Stimulated activated CD8-positive, alpha-beta memory T cell treated with anti-CD3 and anti-CD28 coated beads, Interleukin-4, amount 100 ng/mL, for 4 hours (primary cell): ENCODE results near the gene SEMA5A.

Experiments used
- DNase-seq, 2 donors: peaks; one replicate each; pipeline ENCODE4 v3.0.0-alpha.2; 2020; ENCODE audit warnings: low read depth in 2 of 2, low spot score in 1 of 2

The SEMA5A gene

GRCh38 chr5:9483243-9483642, 62.6 kb downstream of the SEMA5A start:
- no peak for DNase-seq

DNA sequence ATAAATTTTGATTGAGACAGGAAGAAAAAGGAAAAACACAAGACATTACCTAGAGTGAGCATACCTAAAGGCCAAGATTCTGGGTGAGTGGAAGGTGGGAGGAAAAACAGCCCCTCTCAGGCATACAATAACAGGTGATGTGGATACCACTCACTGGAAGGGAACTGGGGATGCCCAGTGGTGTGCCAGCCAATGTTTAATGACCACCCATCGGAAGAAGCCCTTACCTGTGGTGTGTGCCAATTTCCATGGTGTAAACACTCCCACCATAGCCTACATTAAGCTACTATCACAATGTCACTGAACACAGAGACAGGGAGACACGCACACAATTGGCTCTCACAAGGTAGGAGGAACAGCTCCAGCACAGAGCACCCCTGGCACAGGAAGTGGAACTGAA, 63.5 kb downstream of the SEMA5A start:
- DNase-seq: no peak

GRCh38 chr5:9480499-9480898, 65.4 kb downstream of the SEMA5A start:
- no peak for DNase-seq

GRCh38 chr5:9479990-9480389, 65.9 kb downstream of the SEMA5A start:
- DNase-seq: no peak

GRCh38 chr5:9479361-9479760, 66.5 kb downstream of the SEMA5A start:
- DNase-seq: no peak

- no peak for DNase-seq
These were observed 68.3 kb downstream of the SEMA5A start for GRCh38 chr5:9477537-9477936.

DNA sequence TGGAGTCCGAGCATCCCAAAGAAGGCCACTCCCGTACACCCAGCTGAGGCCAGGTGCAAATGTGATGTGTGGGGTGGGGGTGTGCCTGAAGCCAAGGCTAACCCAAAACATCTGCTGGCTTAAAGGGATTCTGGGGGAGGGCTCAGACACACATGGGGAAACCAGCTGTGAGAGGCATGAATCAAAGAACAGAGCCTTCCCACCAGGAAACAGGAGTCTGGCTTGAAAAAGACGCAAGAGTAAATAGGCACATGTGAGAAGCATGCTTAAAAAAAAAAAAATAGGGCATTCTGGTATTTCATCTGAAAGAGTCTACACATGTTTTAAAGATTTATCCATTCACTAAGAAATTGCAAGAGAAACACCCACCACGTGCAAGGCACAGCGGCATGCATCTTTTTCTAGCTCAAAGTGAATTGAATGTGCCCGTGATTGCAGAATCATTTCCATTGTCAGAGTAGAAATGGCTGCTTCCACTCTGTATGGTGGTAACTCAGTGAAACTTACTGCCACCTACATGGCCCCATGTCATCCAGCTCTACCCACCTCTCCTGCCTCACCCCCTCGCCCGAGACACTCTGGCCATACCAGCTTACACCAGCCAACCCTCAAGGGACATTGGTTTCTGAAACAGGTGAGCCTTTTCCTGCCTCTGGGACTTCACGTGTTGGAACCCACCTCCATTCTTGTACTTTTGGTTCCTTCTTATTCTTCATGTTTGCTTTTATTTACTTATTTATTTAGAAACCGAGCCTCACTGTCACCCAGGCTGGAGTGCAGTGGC, 71.5 kb downstream of the SEMA5A start:
- DNase-seq: no peak

DNA sequence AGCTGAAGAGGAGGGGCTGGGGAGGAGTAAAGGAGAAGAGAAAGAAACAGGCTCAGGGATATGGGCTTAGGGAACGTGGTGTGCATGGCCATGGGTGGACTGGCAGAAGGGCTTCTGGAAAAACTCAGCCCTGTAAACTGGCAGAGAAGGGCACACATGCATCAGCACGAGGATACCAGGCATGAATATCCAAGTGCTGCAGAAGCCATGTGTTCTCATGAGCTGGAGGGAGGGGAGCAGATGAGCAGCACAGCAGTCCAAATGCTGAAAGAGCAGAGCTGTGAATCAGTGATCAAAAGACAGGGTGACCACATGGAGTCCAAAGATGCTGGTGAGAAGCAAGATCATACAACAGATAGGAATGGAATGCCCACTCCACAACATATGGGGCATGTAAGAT, 72.3 kb downstream of the SEMA5A start:
- DNase-seq: no peak

- no peak for DNase-seq
These were observed 75.5 kb downstream of the SEMA5A start for GRCh38 chr5:9470410-9470809.

GRCh38 chr5:9468060-9468388, 77.9 kb downstream of the SEMA5A start:
- DNase-seq: no peak

- DNase-seq: no peak
These were observed 78.4 kb downstream of the SEMA5A start for GRCh38 chr5:9467199-9468059.

GRCh38 chr5:9466697-9467096, 79.2 kb downstream of the SEMA5A start:
- no peak for DNase-seq

- DNase-seq: no peak
These were observed 81.4 kb downstream of the SEMA5A start for GRCh38 chr5:9464478-9464877.

DNA sequence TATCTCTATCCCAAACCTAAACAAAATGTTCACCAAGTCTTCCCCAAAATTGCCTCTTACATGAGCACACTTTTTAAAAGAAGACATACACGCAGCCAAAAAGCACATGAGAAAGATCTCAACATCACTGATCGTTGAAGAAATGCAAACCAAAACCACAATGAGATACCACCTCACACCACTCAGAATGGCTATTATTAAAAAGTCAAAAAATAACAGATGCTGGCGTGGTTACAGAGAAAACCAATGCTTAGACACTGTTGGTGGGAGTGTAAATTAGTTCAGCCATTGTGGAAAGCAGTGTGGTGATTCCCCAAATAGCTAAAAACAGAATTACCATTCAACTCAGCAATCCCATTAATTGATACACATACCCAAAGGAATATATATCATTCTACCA, 83.8 kb downstream of the SEMA5A start:
- DNase-seq: no peak

- no peak for DNase-seq
These were observed 84.8 kb downstream of the SEMA5A start for GRCh38 chr5:9460885-9461645.

DNA sequence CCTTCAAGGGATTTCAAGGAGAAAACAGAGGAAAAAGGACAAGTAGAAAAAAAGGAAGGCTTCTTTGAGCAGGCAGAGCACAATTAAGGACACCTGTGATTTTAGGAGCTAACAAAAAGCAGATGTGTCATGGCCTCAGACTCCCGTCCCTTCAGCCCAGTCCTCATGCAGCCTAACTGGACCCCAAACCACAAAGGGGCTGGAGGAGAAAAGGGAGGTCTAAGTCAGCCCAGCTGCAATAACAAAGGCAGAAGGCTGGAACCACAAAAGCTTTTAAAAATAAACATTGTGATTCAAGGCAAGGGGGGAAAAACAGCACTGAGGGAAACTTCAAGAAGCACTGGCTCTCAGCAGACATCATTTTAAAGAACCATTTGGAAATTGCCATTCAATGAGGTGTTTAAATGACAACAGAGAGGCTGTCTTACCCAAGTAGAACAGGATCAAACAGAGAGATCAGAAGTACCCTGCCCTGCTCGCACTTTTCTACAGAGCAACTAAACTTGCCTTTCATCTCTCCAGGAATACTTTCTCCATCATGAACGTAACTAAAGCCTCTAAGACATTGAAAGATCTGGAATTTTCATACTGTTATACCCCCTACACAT, 89.3 kb downstream of the SEMA5A start:
- DNase-seq: no peak

- DNase-seq: no peak
These were observed 89.9 kb downstream of the SEMA5A start for GRCh38 chr5:9455826-9456434.

GRCh38 chr5:9454491-9454890, 91.4 kb downstream of the SEMA5A start:
- no peak for DNase-seq

DNA sequence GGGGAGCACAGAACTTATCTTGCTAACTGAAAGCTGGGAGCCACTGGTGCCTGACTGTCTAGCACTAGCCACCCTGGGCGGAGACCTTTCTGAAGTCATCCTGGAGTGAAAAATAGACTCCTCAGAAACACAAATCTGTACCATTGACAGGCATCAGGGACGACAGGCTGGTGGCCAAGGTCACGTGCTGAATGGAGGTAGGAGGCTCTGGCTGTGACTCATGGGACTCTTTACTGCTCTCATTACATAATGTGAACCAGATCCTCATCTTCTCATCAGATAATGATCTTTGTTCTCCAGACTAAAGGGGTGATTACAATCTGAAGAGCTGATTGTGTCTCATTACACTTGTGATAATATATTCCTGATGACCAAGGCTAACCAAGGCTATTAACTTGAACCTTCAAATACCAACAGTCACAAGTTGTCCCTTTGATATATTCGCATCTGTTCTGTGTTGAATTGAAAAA, 91.8 kb downstream of the SEMA5A start:
- no peak for DNase-seq

GRCh38 chr5:9453480-9454011, 92.3 kb downstream of the SEMA5A start:
- DNase-seq: no peak

DNA sequence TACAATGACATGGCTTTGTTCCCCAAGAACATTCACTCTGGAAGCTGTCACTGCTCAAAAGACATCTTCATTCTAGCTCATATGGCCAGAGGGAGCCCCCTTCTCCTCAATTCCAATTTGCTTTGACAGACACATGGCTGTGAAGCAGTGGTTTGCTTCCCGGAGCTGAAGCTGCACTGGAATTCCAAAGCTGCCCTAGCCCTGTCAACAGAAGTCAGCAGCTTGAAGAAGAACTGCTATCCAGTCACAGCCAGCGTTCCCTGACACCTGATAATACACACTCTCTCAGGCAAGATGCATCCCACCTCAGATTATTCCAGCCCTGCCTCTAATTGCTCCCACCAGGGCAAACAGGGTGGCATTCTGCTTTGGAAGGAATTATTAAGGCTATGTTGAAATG, 93.7 kb downstream of the SEMA5A start:
- DNase-seq: no peak
